RKO (cell line): ENCODE results near the gene DDR1.
"Not testable (repeated sequence)": the region's sequence is repeated elsewhere in the genome, so short reads cannot be mapped to it uniquely, and the experiment has no call there.

ENCODE experiments used
- DNase-seq: peaks from one replicate; pipeline ENCODE4 v3.0.0-alpha.2; 2016; ENCODE audit warnings: low spot score

Gene DDR1

DNA sequence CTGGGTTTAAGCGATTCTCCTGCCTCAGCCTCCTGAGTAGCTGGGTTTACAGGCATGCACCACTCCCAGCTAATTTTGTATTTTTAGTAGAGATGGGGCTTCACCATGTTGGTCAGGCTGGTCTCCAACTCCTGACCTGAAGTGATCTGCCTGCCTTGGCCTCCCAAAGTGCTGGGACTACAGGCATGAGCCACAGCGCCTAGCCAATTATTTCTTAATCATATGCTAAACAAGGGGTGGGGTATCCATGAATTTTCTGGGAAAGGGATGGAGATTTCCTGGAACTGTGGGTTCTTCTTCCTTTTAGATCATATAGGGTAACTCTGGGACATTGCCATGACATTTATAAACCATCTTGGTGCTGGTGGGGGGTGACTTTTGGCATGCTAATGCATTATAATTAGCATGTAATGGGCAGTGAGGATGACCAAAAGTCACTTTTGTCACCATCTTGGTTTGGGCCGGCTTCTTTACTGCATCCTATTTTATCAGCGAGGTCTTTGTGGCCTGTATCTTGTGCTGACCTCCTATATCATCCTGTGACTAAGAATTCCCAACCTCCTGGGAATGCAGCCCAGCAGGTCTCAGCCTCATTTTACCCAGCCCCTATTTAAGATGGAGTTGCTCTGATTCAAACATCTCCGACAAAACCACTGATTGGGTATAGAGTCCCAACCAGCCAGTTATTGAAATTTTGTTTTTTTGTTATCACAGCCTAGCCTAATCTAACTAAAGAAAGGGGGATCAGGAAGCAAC lies 29.9 kb upstream of the DDR1 start:
- DNase-seq: no peak

DNA sequence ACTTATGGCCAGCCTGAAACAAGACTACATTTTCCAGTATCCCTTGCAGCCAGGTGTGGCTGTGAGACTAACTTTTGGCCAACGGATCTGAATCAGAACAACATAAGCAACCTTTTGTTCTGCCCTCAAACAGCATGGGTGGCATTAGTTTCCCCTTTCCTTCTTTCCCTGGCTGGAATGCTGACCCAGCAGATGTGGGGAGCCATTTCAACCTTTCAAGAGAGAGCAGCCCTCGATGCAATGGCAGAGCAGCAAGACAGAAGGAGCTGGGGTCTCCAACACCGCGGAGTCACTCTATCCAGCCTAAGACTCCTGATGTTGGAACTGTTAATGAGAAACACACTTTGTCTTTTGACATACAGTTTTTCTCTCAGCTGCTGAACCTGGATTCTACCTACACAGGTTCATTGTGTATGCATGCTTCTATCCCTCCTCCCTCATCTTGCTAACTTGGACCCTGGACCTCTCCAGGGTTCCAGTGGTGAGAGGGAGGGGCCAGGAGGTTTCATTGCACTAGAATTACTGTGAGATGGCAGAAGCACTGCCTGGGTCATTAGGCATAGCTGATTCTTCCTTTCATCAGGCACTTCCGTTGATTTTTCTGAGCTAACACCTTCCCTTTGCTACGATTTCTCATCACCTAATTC lies 28.8 kb upstream of the DDR1 start:
- no peak for DNase-seq

- no peak for DNase-seq
These were observed 27.2 kb upstream of the DDR1 start for GRCh38 chr6:30857112-30857511.

- no peak for DNase-seq
These were observed 26.8 kb upstream of the DDR1 start for GRCh38 chr6:30857549-30857948.

GRCh38 chr6:30859726-30860125 lies 24.6 kb upstream of the DDR1 start:
- DNase-seq: not testable (repeated sequence)

- DNase-seq: no peak
These were observed 22.9 kb upstream of the DDR1 start for GRCh38 chr6:30861257-30862048.

GRCh38 chr6:30862156-30862875 lies 22.0 kb upstream of the DDR1 start:
- DNase-seq: no peak

GRCh38 chr6:30864325-30864724 lies 20.0 kb upstream of the DDR1 start:
- DNase-seq: no peak

- DNase-seq: not testable (repeated sequence)
These were observed 15.0 kb upstream of the DDR1 start for GRCh38 chr6:30869241-30869749.

GRCh38 chr6:30870546-30870945 lies 13.8 kb upstream of the DDR1 start:
- no peak for DNase-seq

GRCh38 chr6:30871592-30872183 lies 12.6 kb upstream of the DDR1 start:
- DNase-seq: no peak

DNA sequence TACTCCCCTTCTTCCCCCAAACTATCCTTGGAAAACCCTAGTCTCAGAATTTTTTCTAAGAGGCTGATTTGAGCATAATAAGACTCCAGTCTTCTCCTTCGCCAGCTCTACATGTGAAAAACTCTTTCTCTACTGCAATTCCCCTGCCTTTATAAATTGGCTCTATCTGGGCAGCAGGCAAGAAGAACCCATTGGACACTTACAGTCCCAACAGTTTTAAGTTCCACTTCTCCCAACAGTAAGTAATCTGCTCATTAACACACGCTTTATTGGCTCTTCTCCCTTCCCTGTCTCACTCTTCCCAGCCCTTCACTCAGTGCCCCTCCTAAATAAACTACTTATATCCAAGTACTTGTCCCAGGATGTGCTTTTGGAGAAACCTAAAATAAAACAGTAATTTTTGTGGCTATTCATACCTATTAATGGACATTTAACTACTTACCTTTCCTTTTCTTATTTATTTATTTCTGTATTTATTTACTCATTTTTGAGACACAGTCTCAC lies 11.1 kb upstream of the DDR1 start:
- DNase-seq: no peak

DNA sequence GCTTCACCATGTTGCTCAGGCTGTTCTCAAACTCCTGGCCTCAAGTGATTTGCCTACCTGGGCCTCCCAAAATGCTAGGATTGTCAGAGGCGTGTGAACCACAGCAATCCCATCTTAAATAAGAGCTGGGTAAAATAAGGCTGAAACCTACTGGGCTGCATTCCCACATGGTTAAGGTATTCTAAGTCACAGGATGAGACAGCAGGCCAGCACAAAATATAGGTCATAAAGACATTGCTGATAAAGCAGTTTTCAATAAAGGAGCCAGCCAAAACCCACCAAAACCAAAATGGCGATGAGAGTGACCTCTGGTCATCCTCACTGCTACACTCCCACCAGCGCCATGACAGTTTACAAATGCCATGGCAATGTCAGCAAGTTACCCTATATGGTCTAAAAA lies 10.5 kb upstream of the DDR1 start:
- DNase-seq: not testable (repeated sequence)

DNA sequence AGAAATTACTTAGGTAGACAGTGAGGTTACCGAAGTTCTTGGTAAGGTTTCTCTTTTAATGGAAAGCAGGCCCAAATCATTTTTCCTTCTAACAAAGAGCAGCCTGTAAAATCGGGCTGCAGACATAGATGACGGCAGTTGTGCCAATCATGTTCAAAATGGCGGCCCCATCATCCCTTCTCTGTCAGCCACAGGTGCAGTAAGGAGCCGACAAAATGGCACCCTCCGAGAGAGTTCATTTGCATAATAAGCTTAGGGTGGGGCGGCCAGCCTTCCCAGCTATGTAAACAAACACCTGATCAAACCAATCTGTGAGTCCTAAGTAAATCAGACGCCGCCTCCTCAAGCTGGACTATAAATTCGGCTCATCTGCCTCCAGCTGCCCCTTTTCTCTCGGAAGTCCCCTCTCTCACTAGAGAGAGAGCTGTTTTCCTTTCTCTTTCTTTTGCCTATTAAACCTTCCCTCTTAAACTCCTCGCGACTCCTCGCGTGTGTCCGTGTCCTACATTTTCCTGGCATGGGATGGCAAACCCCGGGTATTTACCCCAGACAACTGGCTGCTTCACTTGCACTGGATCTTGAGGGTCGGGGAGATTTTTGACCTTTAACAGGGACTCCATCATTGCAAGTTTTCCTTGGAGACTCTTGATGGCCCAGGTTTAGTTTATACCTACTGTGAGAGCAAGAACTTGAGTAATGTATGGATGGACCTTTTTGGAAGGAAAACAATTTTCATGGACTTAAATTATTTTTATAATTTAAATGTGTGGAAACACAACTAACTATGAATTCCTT lies 8.9 kb upstream of the DDR1 start:
- no peak for DNase-seq

DNA sequence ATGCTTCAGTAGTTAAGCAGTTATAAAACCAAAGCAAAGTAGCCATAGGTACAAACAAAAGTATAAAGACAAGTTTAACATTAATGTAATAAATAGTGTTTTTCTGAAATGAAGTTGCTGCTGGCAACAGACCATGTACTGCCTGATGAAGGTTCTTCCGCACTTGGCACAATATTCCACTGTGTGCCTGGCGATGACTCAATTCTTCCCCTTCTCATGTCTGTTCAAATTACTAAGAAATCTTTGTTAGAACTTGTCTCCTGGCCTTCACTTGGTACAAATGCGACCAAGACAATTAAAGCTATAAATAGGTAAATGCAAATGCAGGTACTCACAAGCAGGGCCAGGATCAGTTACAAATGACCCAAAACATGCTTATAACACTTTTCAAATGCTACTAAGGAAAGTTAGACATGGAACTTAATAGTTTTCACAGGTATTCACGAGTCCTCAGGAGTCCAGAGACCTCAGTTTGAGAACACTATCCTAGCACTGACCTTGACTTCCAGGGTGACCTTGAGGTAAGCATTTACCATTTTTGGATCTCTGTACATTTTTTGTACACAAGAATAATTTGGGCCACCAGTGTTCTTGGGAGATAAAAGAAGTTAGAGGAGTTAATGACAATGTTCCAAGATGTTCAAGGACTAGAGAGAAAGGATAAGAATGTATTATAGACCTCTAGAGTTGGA lies 8.1 kb upstream of the DDR1 start:
- no peak for DNase-seq

- DNase-seq: peak; percentile 90
These were observed 6.7 kb upstream of the DDR1 start for GRCh38 chr6:30877419-30878262.

GRCh38 chr6:30879684-30880427 lies 4.5 kb upstream of the DDR1 start:
- no peak for DNase-seq

DNA sequence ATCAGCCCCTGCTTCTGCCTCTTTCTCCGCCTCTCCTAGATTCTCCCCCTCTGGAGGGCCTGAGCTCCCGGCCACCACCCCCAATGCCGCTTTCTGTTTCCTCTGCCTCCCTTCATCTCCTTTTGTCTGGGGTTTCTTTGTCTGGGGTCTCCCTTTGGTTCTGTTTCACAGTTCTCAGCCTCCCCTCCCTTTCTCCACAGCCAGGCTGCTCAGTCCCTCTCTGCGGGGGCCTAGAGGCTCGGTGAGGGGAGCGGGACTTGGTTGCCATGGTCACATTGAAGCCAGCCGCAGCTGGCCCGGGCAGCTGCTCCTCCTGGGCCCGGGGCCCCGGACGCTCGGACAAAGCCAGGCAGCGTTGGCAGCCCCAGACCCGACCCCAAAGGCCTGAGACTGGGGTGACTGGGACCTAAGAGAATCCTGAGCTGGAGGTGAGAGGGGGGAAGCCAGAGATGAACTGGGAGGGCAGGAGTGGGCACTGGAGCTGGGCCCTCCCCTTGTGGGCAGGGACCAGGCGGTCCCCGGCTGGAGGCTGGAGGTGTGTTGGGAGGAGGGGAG lies 3.5 kb upstream of the DDR1 start:
- no peak for DNase-seq
